Tongue (tissue), 3 donors: ENCODE measurements around the gene WDR7. TPM values are rescaled to one million over a fixed set of nuclear protein-coding genes. Genes with fewer than 3 reads are reported as not detected.

Source experiments
- DNase-seq: peaks from one replicate; pipeline ENCODE4 v3.0.0-alpha.2; 2015
- small RNA-seq: library from RNA; depleted of rRNA; stranded (forward); fragments of <200 nt; gene quantifications from one replicate; pipeline ENCODE3, GENCODE V24; 2014; ENCODE audit warnings: low replicate concordance
- total RNA-seq: library from RNA; depleted of rRNA; stranded (reverse); fragments of >200 nt; gene quantifications from one replicate; pipeline ENCODE4 v1.2.3, GENCODE V29; 2014

The WDR7 gene
- total RNA-seq, 1 donor from 2014 or later: 34.7 TPM

- DNase-seq: no peak
Measured at GRCh38 chr18:57083485-57083884, 432.3 kb downstream of the WDR7 start.

- no peak for DNase-seq
Measured at GRCh38 chr18:57084331-57085271, 433.4 kb downstream of the WDR7 start.

DNA sequence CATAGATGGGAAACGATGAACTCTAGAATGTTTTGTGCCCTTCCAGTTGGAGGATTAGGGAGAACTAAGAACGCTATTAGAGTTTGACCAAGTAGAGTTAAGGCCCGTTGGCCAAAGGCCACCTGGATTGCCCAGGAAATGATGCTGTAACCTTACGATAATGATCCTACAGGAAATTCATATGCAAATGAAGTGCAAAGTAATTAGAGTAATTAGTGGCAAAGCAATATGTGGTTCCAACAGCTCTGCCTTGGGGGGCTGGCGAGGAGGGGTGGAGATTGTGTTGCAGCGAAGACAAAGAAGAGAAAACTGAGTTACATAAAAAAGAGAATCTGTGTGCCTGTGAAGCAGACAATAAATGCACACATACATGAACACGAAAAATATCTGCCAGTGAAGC is 434.2 kb downstream of the WDR7 start:
- DNase-seq: no peak

- no peak for DNase-seq
Measured at GRCh38 chr18:57086163-57086562, 435.0 kb downstream of the WDR7 start.

Small RNA genes lying within 50 kb of the gene (small RNA-seq; reads per million reads assigned to genes)
- gene RF00012: not detected
- gene RF00019: not detected

Other genes with a start within 250 kb of the WDR7 start
- 63.2 TPM for gene TXNL1, start 12.8 kb upstream of the WDR7 start, total RNA-seq